GM21381 (cell line): ENCODE data around the gene LRRC34.

Experiments
- ATAC-seq: cut with Tn5 transposase; IDR thresholded peaks from one replicate; pipeline ENCODE4 v1.9.1; 2021; ENCODE audit warnings: mild to moderate bottlenecking, moderate library complexity; ENCODE audit not compliant: unreplicated experiment

Gene LRRC34, protein sequence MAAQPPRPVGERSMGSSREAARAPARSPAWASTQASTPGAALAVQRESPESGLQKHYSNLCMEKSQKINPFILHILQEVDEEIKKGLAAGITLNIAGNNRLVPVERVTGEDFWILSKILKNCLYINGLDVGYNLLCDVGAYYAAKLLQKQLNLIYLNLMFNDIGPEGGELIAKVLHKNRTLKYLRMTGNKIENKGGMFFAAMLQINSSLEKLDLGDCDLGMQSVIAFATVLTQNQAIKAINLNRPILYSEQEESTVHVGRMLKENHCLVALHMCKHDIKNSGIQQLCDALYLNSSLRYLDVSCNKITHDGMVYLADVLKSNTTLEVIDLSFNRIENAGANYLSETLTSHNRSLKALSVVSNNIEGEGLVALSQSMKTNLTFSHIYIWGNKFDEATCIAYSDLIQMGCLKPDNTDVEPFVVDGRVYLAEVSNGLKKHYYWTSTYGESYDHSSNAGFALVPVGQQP

DNA sequence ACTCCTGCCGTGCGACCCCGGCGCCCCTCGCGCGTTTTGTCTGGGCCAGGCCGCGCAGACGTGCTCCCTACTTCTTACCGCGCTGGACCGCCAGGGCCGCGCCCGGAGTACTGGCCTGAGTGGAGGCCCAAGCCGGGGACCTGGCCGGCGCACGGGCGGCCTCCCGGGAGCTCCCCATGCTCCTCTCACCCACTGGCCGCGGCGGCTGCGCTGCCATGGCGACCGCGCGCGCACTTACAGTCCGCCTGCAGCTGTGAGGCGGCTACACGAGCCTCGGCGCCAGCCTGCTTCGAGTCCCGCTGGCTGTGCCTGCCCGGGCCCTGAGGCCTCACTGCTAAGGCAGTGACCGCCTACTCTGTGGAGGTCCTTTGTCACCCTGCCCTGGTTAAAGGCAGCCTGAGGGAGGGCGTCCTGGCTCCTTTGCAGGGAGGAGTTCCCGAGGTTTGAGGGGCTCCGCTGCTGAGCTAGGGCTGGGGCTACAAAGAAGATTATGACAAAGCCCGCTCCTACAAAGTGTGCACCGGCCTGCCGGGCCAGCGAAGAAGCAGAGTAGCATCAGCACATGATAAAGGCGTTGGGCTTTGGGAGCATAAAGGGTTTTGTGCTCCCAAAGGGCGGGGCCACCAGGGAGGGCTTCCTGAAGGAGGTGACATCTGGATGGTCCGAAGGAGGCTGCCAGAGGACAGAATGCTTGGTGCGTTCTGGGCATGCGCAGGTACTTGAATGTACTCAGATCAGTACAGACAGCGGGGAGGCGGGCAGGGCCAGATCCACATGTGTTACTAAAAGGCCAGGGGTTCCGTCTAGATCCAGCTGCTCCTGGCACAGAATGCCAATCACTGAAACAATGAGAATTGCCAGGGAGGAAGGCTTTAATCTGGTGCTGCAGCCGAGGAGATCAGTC is at the start of gene LRRC34, which contains the start of gene LRRIQ4:
LRRC34 (minus strand) TSS at position 573 of the 904 bp plus-strand sequence; CDS start at position 217, 356 bp downstream.
LRRIQ4 (plus strand) TSS at position 539 of the 904 bp plus-strand sequence. CDS start 9,052 bp downstream, outside the sequence.
- peak; percentile 69 for ATAC-seq

DNA sequence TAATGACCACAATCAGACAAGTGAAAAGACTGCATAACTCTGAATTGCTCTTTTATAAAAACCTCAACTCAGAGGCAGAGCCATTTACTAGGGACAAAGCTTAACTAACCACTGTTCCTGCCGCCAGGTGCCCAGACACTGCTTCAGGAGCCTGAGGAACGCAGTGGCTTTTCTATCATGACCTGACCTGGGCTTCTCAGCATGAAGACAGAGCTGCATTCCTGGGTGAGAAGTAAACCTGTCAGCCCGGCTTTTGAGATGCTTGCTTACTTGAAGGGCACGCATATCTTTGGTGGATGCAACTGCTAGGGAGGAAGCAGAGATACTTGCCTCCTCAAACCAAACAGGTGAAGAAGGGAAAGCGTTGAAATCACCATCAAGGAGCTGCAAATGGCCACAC is 49.2 kb upstream of the LRRC34 start:
- no peak for ATAC-seq

DNA sequence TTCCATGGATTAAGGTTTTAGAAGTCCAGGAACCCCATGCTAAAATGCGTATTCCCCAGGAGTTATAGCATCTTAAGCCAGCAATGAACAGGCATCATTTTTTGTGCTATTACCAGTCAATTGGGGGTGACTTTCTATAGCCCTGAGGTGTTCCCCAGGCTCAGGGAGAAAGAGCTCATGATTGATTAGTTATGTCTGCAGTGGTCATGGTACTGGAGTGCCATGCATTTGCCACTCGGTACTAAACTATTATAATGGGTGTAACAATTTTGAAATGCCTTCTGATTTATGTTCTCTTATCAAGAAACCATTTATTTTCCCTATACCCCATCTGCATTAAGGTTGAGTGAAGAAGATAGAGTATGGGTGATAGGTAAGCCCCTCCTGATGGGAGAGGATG is 45.1 kb upstream of the LRRC34 start:
- ATAC-seq: no peak

DNA sequence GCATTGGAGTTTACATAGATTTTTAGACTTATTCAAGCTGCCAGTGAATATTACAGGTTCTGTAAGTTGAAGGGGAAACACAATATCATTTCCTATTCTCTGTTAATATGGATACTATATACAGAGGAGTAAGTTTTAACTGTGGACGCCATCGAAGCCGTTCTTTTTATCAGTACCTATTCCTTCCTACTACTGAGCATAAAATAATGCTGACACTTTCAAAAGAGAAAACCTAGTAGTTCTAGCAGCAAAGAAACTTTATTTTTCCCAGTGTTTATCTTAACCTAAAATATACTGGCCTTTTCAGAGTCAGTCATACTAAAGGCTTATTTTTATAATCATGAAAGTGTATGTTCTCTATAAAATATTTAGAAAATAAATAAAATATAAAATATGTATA is 42.8 kb upstream of the LRRC34 start:
- no peak for ATAC-seq

DNA sequence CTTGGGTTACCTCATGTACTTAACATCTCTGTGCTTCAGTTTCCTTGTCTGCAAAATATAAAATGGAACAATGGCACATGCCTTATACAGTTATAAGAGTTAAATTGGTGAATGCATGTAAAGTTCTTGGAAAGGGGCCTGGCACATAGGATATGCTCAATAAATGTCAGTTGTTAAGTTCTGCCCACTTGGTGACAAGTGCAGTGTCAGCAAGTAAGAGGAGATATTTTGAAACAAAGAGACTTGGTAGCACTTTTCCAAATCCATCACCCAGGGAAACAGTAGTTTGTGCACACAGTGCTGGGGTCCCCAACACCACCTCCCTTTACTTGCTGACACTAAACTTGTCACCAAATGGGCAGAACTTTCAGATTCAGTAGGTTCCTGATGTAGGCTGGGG is 37.9 kb upstream of the LRRC34 start:
- ATAC-seq: no peak

DNA sequence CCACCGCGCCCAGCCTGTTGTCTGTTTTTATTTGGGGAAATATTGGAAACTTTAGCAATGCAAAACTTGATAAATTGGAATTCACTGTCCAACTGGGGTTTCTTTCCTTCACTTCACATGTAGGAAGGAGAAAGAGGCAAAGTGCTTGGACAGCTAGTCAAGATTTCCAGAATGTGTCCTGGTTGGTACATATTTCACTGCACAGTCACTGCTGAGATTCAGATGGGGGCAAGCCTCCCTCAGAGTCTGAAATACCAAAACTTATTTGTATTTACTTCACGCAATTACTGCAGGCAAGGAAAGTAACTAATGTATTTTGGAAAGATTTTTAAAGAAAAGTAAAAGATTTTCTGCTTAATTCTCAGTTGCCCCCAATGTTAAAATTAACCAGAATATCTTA is 36.0 kb upstream of the LRRC34 start:
- ATAC-seq: no peak

DNA sequence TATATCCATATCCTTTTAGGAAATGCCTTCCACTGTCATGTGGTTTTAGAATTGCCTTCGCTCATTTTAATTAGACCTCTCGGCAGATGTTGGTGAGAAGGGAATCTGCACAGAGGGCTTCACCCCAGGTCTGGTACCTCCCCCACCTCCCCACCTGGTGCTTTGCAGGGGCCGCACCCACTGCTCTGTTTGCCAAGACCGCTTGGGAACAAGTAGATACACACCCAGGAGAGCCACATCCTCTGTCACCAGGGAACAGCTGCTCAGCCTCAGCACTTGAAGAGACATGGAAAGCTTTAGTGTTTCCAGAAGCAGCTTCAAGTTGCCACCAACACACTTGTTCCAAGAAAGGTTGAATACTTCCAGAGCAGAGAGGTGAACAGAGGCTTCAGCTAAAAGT is 35.2 kb upstream of the LRRC34 start:
- ATAC-seq: no peak

DNA sequence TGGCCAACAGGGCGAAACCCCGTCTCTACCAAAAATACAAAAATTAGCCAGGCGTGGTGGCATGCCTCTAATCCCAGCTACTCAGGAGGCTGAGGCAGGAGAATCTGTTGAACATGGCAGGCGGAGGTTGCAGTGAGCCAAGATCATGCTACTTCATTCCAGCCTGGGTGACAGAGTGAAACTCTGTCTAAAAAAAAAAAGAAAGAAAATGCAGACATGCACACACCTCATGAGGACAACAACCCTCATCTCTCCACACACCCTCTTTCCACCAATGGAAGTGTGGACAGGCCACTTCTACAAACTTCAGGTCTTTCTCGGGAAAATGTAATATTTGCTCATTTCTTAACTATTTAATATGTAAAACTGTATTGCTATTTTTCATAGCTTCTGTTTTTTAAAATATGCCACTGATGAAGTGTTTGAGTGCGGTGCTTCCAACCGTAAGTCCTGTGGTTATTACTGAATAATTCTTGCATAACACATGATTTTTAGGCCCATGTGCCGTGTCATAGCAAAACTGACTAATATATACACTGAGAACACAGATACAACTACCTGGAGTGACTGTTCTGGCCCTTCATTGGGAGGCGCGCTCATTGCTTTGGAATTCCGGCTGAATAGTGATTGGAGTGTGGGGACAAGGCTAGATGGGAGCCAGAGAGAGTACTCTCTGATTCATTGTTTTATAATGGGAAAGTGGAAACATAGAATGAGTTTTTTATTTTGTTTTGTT is 33.9 kb upstream of the LRRC34 start:
- peak; percentile 91 for ATAC-seq

DNA sequence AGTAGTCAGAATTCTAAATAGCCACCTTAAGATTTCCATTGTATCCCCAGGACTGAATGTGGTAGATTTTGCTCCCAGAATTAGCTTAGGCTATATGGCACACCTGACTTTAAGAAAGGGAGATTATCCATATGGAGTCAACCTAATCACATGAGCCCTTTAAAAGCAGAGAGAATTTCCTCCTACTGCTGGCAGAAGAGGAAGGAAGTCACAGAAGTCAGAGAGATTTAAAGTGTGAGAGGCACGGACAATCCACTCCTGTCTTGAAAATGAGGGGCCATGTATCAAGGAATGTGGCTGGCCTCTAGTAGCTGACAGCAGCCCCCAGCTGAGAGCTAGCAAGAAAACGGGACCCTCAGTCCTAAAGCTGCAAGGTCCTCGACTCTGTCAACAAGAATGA is 30.3 kb upstream of the LRRC34 start:
- ATAC-seq: no peak

DNA sequence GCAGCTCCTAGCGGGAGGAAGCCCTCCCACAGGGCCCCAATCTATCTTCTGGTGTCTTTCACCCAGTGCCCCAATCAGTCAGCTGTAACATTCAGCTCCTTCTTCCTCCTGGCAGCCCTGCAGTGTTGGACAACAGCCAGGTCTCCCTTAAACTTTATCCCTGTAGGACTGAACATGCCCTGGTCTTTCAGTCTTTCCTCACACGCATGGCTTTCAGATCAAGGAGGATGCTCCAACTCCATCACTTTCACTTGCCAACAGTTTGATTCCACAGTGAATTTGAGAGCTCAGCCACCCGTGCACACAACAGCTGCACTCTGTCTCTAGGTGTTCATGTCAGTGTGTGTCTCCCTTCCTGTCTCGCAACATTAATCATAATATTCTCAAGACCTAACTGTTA is 28.5 kb upstream of the LRRC34 start:
- ATAC-seq: no peak

DNA sequence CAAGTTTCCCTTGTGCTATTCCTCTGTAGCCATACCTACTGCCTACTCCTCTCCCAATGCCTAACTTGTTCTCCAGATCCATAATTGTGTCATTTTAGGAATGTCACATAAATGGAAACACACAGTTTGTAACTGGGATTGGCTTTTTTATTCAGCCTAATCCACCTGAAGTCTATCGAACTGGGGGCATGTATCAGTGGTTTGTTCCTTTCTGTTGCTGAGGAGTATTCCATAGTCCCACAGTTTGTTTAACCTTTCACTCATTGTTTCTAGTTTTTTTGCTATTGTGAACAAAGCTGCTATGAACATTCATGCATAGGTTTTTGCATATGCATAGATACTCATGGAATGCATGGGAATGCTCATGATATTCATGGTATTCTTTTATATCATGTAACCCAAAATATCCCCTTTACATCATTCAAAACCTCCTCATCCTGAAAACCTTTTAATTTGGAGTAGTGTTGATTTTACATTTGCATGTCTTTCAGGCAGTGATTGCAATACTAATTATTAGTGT is 25.9 kb upstream of the LRRC34 start:
- no peak for ATAC-seq

DNA sequence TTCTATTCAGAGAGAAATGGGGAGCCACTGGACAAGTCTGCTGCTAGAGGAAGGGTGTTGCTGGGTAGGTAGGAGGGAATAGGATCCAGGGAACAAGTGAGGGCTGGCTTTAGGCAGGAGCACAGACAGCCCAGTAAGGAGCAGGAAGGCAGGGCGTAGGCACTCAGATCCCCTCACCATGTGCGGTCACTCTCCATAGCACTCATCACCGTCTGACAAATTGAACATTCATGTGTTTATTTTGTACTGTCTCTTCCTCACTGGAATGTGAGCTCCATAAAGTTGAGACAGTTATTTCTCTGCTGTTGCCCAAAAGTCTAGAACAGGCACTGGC is 24.2 kb upstream of the LRRC34 start:
- ATAC-seq: no peak

DNA sequence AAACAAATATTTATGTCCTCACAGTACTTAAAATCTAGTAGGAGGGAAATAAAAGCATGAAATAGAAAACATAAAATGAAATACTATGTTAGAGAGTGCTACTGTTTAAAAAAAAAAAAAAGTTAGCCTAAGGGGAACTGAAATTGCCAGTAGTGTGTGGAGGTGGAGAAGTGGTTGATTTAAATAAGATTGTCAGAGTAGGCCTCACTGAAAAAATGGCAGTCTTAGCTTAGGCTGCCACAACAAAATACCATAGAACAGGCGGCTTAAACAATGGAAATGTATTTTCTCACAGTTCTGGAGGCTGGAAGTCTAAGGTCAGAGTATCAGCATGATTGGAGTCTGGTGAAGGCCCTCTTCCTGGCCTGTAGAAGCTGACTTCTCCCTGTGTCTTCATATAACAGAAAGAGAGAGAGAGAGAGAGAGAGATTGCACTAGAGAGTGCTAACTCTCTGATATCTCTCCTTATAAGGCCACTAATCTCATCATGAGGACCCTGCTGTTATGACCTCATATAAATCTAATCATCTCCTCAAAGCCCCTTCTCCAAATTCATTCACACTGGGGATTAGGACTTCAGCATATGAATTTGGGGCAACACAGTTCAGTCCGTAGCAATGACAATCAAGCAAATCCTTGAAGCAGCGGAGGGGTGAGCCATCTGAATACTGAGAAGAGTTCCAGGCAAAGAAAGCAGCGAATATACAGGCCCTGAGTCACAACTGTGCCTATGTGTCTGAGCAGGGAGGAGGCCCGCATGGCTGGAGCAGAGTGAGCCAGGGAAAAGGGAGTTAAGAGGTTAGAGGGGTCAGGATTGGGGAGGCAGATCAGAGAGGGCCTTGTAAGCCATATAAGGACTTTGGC is 23.6 kb upstream of the LRRC34 start:
- peak; percentile 80 for ATAC-seq

DNA sequence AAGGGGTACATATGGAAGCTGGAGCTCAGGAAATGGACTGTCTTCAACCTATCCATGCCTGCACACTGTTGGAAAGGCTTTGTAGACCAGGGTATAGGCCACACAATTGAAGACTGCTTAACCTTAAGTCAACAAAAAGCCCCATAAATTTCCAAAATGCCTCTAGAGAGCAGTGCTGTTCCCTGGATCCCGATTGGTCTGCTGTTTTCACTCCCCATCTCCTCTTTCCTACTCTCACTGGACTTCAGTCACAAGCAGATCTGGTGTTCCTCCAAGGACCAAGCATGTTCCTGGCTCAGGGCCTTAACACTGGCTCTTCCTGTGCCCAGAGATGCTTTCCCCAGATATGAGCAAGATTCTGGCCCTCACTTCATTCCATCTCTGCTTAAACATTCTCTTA is 22.8 kb upstream of the LRRC34 start:
- peak; percentile 15 for ATAC-seq

DNA sequence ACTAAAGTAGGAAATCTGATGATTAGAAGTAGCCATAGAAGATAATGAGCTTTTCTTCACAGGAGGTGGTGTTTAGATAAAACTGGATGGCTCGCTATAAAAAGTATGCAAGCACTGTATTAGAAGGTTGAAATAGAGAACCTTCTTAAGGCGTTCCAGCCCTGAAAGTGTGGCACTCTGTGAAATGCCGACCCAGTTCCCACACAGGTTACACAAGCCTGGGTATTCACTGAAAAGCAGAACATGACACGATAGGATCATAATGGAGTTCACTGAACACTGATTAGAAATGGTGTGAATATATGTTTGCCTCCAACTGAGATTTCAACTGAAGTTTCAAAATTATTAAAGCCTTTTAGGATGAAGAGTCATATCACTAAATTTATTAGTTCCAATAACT is 15.0 kb upstream of the LRRC34 start:
- no peak for ATAC-seq

DNA sequence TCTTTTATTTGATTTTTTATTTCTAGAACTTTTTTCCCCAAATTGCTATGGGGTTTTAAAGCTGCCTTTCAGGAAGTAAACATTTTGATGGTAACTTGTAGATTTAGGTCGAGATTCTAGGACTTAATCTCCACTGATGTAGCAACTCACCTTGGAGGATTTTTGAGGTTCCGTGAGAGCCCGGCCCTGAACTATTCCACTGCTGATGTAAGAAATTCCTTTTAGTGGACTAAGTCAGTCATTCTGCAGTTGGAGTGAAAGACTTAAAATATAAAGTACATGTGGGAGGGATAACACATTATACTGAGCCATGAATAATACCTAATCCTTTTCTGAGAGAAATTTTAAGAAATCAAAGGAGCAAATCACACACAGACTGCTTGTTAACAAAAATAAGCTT is 12.6 kb upstream of the LRRC34 start:
- ATAC-seq: no peak

DNA sequence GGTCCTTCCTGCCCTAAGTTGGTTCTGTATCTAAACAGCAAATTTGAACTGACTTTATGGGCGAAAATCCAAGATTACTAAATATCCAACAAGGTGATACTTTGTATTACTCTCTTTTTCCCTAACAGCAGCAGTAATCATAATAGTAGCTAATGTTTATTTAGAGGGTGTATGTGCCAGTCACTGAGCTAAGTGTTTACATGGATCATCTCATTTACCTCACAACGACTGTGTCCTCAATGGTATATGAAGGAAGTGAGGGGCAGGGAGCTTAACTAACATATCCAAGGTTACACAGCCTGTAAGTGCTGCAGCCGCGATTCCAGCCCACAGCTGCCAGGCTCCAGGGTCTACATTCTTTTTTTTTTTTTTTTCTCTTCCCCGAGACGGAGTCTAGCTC is 10.3 kb upstream of the LRRC34 start:
- ATAC-seq: no peak

DNA sequence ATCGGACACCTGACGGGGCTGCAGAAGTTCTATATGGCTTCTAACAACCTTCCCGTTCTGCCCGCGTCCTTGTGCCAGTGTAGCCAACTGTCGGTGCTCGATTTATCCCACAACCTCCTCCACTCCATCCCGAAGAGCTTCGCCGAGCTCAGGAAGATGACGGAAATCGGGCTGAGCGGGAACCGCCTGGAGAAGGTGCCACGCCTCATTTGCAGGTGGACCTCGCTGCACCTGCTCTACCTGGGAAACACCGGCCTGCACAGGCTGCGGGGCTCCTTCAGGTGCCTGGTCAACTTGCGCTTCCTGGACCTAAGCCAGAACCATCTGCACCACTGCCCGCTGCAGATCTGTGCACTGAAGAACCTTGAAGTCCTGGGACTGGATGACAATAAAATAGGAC is 9.8 kb upstream of the LRRC34 start:
- no peak for ATAC-seq

DNA sequence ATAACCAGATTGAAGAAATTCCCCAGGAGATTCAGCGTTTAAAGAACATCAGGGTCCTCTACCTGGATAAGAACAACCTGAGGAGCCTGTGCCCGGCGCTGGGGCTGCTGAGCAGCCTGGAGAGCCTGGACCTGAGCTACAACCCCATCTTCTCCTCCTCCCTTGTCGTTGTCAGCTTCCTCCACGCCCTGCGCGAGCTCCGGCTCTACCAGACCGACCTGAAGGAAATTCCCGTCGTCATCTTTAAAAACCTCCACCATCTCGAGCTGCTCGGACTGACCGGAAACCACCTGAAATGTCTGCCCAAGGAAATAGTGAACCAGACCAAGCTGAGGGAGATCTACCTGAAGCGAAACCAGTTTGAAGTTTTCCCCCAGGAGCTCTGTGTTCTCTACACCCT is 9.4 kb upstream of the LRRC34 start:
- no peak for ATAC-seq

DNA sequence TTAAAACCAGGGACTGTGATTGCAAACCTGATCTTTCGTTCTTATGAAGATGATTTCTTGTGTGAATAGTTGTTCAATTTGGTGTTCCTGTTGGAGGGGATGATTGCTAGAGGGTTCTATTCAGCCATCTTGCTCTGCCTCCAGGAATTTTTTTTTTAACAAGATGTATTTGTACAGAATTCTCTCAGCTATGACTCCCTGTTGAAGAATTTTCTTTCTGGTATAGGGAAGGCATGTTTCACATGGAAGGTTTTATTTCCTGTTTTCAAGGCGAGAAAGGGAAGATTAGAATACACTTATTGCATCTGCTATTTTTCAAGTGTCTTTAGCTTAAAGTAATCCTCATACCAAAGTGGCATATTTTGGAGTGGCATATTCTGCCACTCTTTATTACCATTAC is 5.6 kb upstream of the LRRC34 start:
- ATAC-seq: no peak
